Body of pancreas (tissue), 4 donors: Measurements from ENCODE around the gene PLEKHF1. TPM values are rescaled to one million over a fixed set of nuclear protein-coding genes. Genes with fewer than 3 reads are reported as not detected.

Experiments
- ATAC-seq: fragments of 150-250 bp; one replicate; pipeline ENCODE4 v1.9.1; 2016
- DNase-seq, 4 donors: peaks; one replicate each; pipeline ENCODE4 v3.0.0-alpha.2; 2019
- H3K27ac ChIP-seq, 4 donors: fragments of 200-600 bp; sonication (generic); 1 replicate in 3 of 4; 2 replicates in 1 of 4; pipeline versions ENCODE4 v1.5.1 to v1.6.1; 2016 to 2019; ENCODE audit warnings: mild to moderate bottlenecking in 1 of 4, mixed read lengths in 1 of 4, moderate library complexity in 1 of 4
- H3K27me3 ChIP-seq, 2 donors: fragments of 200-600 bp; sonication (generic); one replicate each; pipeline ENCODE4 v1.6.0; 2016; ENCODE audit warnings: mild to moderate bottlenecking in 1 of 2
- H3K36me3 ChIP-seq, 2 donors: fragments of 200-600 bp; sonication (generic); replicated peaks in 1 of 2; 2 replicates each; pipeline ENCODE4 v1.5.1; 2016; ENCODE audit warnings: low read depth in 2 of 2; ENCODE audit not compliant: insufficient read depth in 1 of 2
- H3K4me1 ChIP-seq: fragments of 200-600 bp; sonication (generic); one replicate; pipeline ENCODE4 v1.6.0; 2016
- H3K4me3 ChIP-seq, 2 donors: fragments of 200-600 bp; sonication (generic); 1 replicate in 1 of 2; 2 replicates in 1 of 2; pipeline ENCODE4 v1.5.1; 2016 to 2019
- H3K9me3 ChIP-seq, 3 donors: fragments of 200-600 bp; sonication (generic); 1 replicate in 2 of 3; 2 replicates in 1 of 3; pipeline ENCODE4 v1.5.1; 2016
- CTCF ChIP-seq, 7 experiments: fragments of 450-650 bp in 4 of 7; fragments of 200-600 bp in 3 of 7; sonication (generic) in 3 of 7; IDR thresholded peaks; one replicate each; pipeline ENCODE4 v1.5.1; 2016 to 2019; ENCODE audit warnings: antibody characterized with exemption in 7 of 7
- POLR2A ChIP-seq, 3 donors: fragments of 450-650 bp; IDR thresholded peaks; one replicate each; pipeline ENCODE4 v1.6.1; 2016; ENCODE audit warnings: antibody characterized with exemption in 3 of 3, mild to moderate bottlenecking in 2 of 3
- WGBS, 2 donors: methylation state at CpG; one replicate each; pipeline ENCODE4 v1.1.5; 2017; 5-methylcytosine and 5-hydroxymethylcytosine counted together
- intact Hi-C: fragments of 100-400 bp; cut with DNase I; formaldehyde crosslinking; loops from one replicate; pipeline ENCODE4 v1.15.1; 2023
- total RNA-seq, 2 donors: library from RNA; depleted of rRNA; stranded (reverse); fragments of >200 nt; gene quantifications; one replicate each; pipeline ENCODE4 v1.1.0, GENCODE V29; 2016

PLEKHF1 gene
- total RNA-seq, 2 donors from 2014 or later = 13.5 to 16.5 TPM

DNA sequence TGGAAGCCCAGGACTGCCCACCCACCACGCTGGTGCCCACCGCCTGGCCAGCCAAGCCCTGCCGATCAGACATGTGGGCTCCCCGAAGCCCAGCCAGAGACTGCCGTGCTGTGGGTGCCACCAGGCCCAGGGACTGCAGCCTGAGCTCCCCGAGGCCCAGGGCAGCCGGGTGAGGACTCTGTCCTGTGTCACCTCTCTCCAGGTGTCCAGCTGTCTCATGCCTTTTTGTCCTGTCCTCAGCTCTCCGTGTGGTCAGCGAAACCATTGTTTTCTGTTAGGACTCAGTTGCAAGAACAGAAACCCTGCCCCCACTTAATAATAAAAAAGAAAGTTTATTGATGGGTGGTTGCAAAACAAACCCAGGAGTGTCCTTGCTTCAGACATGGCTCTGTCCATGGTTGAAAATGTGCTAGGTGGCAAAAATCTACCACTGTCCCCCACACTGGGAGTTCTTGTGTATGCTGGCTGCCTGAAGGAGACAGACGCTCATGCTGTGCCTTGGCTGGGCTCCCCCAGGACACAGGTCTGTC lies 9.9 kb downstream of the PLEKHF1 start:
- peaks cover 41% of the 10 kb centered on the region for H3K4me1 ChIP-seq
- no peak overlapping the region for H3K4me3 ChIP-seq
- WGBS, 2 donors = 86 to 90% methylated on average over 5 to 10 of the region's 10 CpGs
- no peaks in the 10 kb centered on the region for H3K9me3 ChIP-seq
- DNase-seq (no peak), ATAC-seq (no peak)
- H3K27me3 ChIP-seq = no peaks in the 10 kb centered on the region
- no peaks in the 10 kb centered on the region for H3K36me3 ChIP-seq
- no peak overlapping the region for H3K27ac ChIP-seq
- intact Hi-C loops = no loop called here
- TF ChIP-seq CTCF (IDR thresholded peaks at IDR 0.05) = no peak
- no peak for TF ChIP-seq POLR2A (IDR thresholded peaks at IDR 0.05)

DNA sequence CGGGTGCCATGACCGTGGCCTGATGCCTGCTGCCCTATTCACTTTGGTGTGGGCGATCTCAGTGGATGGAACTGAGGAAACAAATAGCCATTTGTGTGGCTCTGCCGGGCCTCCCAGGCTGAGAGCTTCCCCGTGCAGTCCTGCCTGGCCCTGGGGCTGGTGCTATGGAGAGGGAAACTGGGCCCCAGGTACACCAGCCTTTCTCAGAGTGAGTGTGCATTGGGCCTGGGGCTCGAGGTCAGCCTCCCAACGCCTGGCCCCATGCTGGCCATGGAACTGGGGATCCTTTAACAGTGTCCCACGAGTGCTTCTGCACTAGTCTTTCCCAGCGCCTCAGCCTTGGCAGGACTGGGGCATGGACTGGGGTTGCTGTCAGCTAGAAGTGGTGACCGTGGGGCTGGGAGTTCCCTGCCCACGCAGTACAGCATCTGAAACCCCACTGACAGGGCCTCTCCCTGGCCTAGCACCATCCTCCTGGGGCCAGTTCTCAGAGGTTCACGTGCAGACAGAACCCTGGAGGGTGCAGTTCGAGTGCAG lies 10.5 kb downstream of the PLEKHF1 start:
- Histone ChIP-seq H3K4me3 (no peak overlapping the region), H3K27ac (no peak overlapping the region), H3K4me1 (peaks cover 37% of the 10 kb centered on the region), H3K9me3 (no peaks in the 10 kb centered on the region), H3K36me3 (no peaks in the 10 kb centered on the region), H3K27me3 (no peaks in the 10 kb centered on the region)
- intact Hi-C loops = no loop called here
- ATAC-seq = no peak
- TF ChIP-seq CTCF (IDR thresholded peaks at IDR 0.05) (no peak), POLR2A (IDR thresholded peaks at IDR 0.05) (no peak)
- WGBS, 2 donors = 75 to 85% methylated on average over 7 to 13 of the region's 13 CpGs
- DNase-seq = no peak

DNA sequence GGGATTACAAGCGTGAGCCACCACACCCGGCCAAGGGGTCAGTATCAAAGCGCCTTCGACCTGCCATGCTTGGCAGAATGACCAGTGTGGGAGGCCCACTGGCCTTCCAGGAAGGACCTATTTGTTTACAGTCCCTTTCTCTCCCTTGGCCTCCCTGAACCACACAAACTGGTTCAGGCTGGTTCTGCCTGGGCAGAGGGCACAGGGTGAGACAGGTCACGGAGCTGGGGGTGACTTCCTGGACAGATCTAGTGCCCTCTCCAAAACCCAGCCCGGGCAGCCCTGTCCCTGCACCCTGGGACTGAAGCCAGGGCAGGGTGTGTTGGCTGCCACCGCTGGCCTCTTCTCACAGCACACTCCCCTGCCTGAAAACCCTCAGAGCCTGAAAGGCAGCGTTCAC lies 11.3 kb downstream of the PLEKHF1 start:
- intact Hi-C loops = no loop called here
- 51 to 71% methylated on average over 3 to 8 of the region's 8 CpGs for WGBS, 2 donors
- H3K27me3 ChIP-seq = no peaks in the 10 kb centered on the region
- H3K4me1 ChIP-seq = peaks cover 28% of the 10 kb centered on the region
- TF ChIP-seq POLR2A (IDR thresholded peaks at IDR 0.05) (no peak), CTCF (IDR thresholded peaks at IDR 0.05) (no peak)
- H3K36me3 ChIP-seq = no peaks in the 10 kb centered on the region
- peak overlapping the region in 2 of 4 donors; percentile 36 to 38 for H3K27ac ChIP-seq
- H3K9me3 ChIP-seq = no peaks in the 10 kb centered on the region
- no peak for DNase-seq
- H3K4me3 ChIP-seq = no peak overlapping the region
- ATAC-seq = peak; percentile 17

DNA sequence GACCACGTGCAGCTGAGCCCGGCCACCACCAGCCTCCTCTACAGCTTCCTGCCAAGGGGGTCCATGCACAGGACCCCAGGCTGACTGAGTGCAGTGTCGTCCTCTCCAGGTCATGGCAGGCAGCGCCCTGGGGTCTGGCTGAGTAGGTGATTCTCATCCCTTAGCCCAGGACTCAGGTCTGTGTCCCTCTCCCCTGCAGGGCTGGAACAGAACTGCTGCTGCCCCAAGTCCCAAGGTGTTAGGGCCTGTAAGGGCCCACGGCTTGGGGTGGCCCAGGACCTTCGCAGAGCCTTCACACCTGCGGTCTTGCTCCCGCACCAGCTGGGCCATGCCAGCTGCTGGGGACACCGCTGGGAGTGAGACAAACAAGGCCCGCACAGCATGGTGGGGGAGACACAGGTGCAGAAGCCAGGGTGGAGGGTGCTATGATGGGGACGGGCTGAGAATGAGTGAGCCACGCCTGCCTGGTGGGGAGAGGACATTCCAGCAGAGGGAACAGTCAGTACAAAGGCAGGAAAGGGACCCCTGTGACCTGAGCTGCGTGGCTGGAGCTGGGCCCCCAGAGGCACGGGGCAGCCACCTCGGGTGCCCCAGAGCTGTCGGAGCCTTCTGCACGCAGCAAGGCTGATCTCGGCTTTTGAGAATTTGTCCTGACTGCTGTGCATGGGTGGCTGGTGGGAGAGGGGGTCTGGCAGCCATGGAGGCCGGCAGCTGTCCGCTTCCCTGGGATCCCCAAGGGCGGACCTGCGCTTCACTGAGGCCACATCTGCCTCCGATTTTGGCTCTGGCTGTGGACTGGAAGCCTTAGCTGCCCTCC lies 11.9 kb downstream of the PLEKHF1 start:
- no peak overlapping the region for H3K4me3 ChIP-seq
- WGBS, 2 donors = 76 to 84% methylated on average over 13 to 23 of the region's 23 CpGs
- no peak for DNase-seq
- H3K9me3 ChIP-seq = no peaks in the 10 kb centered on the region
- ATAC-seq = no peak
- intact Hi-C loops = no loop called here
- H3K27ac ChIP-seq = peak overlapping the region in 1 of 4 donors; percentile 36
- H3K36me3 ChIP-seq = no peaks in the 10 kb centered on the region
- H3K27me3 ChIP-seq = no peaks in the 10 kb centered on the region
- no peak for TF ChIP-seq POLR2A (IDR thresholded peaks at IDR 0.05)
- TF ChIP-seq CTCF (IDR thresholded peaks at IDR 0.05) = no peak
- peaks cover 22% of the 10 kb centered on the region for H3K4me1 ChIP-seq
